Mononuclear cell (primary cell): ENCODE measurements around the gene LHFPL2. TPM values are rescaled to one million over a fixed set of nuclear protein-coding genes. Genes with fewer than 3 reads are reported as not detected.

Experiments used
- H3K27me3 ChIP-seq: 2 replicates; pipeline ENCODE4 v1.6.0; 2011; ENCODE audit warnings: low read length, control low read depth; ENCODE audit not compliant: insufficient read depth
- H3K4me1 ChIP-seq: 2 replicates; pipeline ENCODE4 v1.5.1; 2011; ENCODE audit warnings: mild to moderate bottlenecking, low read length, control low read depth; ENCODE audit not compliant: insufficient read depth
- H3K4me3 ChIP-seq: 2 replicates; pipeline ENCODE4 v1.5.1; 2011; ENCODE audit warnings: mild to moderate bottlenecking, low read length, moderate library complexity
- H3K9me3 ChIP-seq: 2 replicates; pipeline ENCODE4 v1.5.1; 2011; ENCODE audit warnings: low read depth, mild to moderate bottlenecking, control low read depth, low read length
- total RNA-seq: library from RNA; depleted of rRNA; stranded (reverse); fragments of >200 nt; gene quantifications from one replicate; pipeline ENCODE4 v1.2.3, GENCODE V29; 2012

The LHFPL2 gene
- total RNA-seq, 1 donor: 9.4 TPM

DNA sequence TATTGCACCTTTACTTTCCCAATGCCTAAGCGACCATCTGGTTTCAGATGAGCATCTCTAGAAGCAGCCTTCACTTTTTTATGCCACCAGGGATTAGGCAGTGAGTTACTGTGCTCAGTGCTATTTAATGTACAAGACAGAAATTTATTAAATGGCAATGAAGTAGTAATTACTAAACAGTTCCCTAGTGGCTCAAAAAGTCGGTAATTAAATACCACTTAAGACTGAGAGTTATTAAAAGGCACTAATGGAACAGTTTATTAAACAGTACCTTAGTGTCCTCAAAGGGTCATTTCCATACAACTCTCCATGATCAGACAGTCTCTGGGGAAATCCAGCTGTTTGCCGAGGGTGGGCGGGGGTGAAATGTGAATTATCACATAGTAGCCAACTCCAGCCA is 42.3 kb downstream of the LHFPL2 start:
- no peak overlapping the region for H3K4me3 ChIP-seq
- no peaks in the 10 kb centered on the region for H3K9me3 ChIP-seq
- no peaks in the 10 kb centered on the region for H3K27me3 ChIP-seq
- no peaks in the 10 kb centered on the region for H3K4me1 ChIP-seq

DNA sequence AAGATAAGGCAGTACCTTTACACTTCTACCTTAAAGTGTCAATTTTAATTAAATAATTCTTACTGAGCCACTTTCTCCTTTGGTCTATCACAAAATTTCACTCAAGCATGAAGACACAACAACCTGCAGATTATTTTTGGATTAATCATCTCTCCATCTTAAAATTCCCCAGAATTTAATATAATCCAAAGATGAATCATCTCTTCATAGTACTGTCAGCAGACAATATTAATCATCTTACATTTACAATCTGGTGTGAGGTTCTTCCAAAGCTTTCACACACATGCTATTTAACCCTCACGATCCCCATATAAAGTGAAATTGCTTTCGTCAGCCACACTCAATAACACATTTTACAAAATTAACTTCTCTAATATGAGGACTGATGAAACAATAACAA is 43.0 kb downstream of the LHFPL2 start:
- Histone ChIP-seq H3K9me3 (no peaks in the 10 kb centered on the region), H3K4me3 (no peak overlapping the region), H3K27me3 (no peaks in the 10 kb centered on the region), H3K4me1 (no peaks in the 10 kb centered on the region)

- H3K4me3 ChIP-seq: no peak overlapping the region
- H3K27me3 ChIP-seq: no peaks in the 10 kb centered on the region
- H3K4me1 ChIP-seq: no peaks in the 10 kb centered on the region
- no peaks in the 10 kb centered on the region for H3K9me3 ChIP-seq
Observed at GRCh38 chr5:78604689-78605285, 43.8 kb downstream of the LHFPL2 start.

GRCh38 chr5:78603636-78604175 is 44.9 kb downstream of the LHFPL2 start:
- Histone ChIP-seq H3K4me3 (no peak overlapping the region), H3K9me3 (no peaks in the 10 kb centered on the region), H3K4me1 (no peaks in the 10 kb centered on the region), H3K27me3 (no peaks in the 10 kb centered on the region)

DNA sequence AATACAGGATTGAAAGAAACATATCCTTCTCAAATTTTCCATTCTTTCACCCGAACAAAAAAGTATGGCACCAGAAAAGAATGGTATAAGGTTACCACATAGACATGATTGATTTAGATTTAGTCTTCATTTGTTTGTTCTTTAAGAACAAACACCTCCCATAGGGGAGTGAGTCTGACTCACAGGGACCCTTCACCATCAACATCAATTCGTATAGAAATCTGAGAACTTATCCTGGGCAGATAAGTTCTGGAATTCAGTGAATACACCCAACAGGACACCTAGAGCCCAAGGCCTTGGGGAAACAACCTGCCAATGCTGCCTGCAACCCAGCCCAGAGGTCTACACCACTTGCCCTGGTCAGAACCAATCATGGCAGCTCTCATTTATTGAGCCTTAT is 46.2 kb downstream of the LHFPL2 start:
- Histone ChIP-seq H3K9me3 (no peaks in the 10 kb centered on the region), H3K4me1 (no peaks in the 10 kb centered on the region), H3K4me3 (no peak overlapping the region), H3K27me3 (no peaks in the 10 kb centered on the region)

DNA sequence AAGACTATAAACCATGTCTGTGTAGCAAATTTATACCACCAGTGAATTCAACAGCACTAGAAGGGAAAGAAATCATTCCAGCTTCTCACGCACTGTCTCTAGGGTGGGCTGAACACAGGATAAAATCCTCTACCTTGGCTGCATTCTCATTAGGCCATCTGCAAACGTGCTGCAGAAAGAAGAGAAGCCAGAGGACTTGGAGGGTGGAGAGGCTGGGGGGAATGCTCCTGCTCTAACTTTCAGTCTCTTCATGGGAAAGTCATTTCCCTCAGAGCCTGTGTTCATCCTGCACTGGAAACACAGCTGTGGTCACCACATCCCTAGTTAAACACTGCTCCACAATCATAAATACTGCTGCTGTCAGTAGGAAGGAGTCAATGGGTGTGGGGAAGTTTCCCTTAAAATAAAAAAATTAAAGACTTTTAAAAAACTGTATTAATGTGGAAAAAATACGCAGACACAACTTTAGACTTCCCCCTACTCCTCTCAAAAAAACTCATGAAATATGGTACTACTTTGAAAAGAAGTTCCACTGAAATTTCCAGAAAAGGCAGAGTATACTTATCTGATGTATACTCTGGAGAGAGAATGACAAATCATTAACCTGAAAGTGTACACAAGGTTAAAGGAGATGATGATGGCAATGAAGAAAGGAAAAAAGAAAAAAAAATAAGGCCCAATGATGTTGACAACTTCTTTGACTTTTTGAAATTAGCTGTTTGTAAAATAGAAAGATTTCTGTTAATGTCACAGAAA is 46.8 kb downstream of the LHFPL2 start:
- Histone ChIP-seq H3K27me3 (no peaks in the 10 kb centered on the region), H3K9me3 (no peaks in the 10 kb centered on the region), H3K4me1 (no peaks in the 10 kb centered on the region), H3K4me3 (no peak overlapping the region)

- Histone ChIP-seq H3K4me3 (no peak overlapping the region), H3K4me1 (no peaks in the 10 kb centered on the region), H3K9me3 (no peaks in the 10 kb centered on the region), H3K27me3 (no peaks in the 10 kb centered on the region)
Observed at GRCh38 chr5:78600687-78601414, 47.7 kb downstream of the LHFPL2 start.

GRCh38 chr5:78598973-78599372 is 49.6 kb downstream of the LHFPL2 start:
- no peaks in the 10 kb centered on the region for H3K27me3 ChIP-seq
- H3K4me1 ChIP-seq: no peaks in the 10 kb centered on the region
- no peak overlapping the region for H3K4me3 ChIP-seq
- H3K9me3 ChIP-seq: no peaks in the 10 kb centered on the region

DNA sequence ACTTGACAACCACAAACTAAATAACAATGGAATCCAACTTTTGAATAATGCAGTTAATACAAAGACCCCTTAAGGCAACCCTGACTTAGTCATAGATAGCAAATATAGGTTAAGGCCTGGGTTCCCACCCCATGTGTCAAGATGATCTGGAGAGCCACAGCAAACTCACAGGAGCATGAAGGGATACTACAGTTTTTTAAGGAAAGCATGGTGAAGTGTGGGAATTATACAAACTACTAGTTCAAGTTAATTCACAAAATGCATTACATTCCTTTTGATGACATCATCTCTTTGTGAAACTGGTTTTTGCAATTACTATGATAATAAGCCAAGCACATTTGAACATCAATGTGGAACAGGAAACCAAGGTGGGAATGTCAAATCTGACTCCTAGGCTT is 50.6 kb downstream of the LHFPL2 start:
- Histone ChIP-seq H3K9me3 (no peaks in the 10 kb centered on the region), H3K4me1 (peaks cover under 1% of the 10 kb centered on the region), H3K4me3 (no peak overlapping the region), H3K27me3 (no peaks in the 10 kb centered on the region)

DNA sequence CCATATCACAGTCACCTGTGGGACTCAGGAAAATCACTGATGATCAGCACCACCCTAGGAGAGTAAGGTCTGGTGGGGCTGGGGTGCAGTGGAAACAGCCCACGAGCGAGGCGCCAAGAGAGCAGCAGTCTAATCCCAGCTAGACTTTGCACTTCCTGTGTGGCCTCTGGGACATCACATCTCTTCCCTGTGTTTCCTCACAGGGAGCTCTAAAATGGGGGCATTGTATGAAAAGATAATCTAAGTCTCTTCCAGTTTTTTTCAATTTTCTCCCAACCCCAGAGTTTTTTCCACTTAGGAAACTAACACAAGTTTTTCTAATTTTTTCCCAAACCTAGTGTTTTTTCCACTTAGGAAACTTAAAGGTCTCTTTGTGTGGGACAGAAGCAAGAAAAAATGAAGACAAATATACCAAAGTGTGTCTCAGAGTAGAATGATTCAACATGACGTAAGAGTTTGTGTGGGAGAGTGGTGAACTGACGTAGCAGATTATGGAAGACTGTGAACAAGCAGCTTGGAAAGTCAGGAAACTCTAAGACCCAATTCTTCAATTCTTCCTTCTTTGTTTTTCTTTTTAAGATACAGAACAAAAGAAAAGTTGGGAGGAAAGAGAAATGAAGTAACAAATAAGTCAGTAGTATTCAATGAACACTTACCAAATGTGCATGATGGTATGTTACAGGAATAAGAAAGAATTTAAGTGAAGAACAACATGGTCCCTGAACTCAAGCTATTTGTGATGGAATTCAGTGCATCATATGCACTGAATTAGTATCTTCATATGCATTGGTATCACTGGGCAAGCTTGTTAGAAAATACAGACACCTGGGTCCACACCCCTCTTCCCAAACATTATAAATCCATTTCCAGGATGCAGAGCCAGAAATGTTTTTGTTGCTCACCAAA is 51.3 kb downstream of the LHFPL2 start:
- Histone ChIP-seq H3K27me3 (no peaks in the 10 kb centered on the region), H3K9me3 (no peaks in the 10 kb centered on the region), H3K4me1 (peaks cover 4% of the 10 kb centered on the region), H3K4me3 (no peak overlapping the region)

DNA sequence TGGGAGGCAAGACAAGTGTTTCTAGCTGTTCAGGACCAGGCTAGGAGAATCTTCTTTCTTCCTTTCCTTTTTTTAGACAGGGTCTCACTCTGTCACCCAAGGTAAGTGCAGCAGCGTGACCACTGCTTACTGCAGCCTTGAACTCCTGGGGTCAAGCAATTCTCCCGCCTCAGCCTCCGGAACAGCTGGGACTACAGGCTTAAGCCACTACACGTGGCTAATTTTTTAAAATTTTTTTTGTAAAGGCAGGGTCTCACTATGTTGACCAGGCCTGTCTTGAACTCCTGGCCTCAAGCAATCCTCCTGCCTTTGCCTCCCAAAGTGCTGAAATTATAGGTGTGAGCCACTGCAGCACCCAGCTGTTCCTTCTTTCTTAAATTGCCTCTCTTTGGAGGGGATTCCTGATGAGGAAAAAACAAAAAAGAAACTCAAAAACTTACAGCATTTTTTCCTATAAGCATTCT is 53.1 kb downstream of the LHFPL2 start:
- no peaks in the 10 kb centered on the region for H3K27me3 ChIP-seq
- H3K4me1 ChIP-seq: peaks cover 15% of the 10 kb centered on the region
- no peak overlapping the region for H3K4me3 ChIP-seq
- H3K9me3 ChIP-seq: no peaks in the 10 kb centered on the region

- peaks cover 15% of the 10 kb centered on the region for H3K4me1 ChIP-seq
Observed at GRCh38 chr5:78594610-78595457, 53.7 kb downstream of the LHFPL2 start.

DNA sequence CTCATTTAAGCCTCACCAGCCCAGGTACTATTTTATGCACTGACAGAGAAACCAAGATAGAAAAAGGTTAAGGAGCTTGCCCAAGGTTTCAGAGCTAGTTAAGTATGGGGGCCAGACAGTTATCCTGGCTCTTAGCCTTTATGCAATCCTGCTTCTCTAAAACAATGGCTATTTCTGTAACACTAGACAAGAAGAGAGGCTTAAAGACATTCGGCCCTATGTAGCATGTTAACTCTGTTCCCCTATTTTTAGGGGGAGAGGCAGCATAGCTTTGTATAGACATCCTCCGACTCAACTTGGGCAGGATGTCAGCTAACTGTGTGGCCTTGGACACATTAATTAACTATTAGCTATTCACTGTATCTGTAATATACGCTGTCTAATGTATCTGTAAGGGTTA is 54.6 kb downstream of the LHFPL2 start:
- H3K27me3 ChIP-seq: no peaks in the 10 kb centered on the region
- peaks cover 15% of the 10 kb centered on the region for H3K4me1 ChIP-seq
- no peaks in the 10 kb centered on the region for H3K9me3 ChIP-seq

More at GRCh38 chr5:78594610-78595457, 53.7 kb downstream of the LHFPL2 start:
- no peak overlapping the region for H3K4me3 ChIP-seq
- no peaks in the 10 kb centered on the region for H3K9me3 ChIP-seq
- H3K27me3 ChIP-seq: no peaks in the 10 kb centered on the region

GRCh38 chr5:78593465-78593864 is 55.1 kb downstream of the LHFPL2 start:
- Histone ChIP-seq H3K27me3 (no peaks in the 10 kb centered on the region), H3K4me1 (peaks cover 15% of the 10 kb centered on the region), H3K9me3 (no peaks in the 10 kb centered on the region), H3K4me3 (no peak overlapping the region)

More for the DNA sequence above, 54.6 kb downstream of the LHFPL2 start:
- H3K4me3 ChIP-seq: no peak overlapping the region
